GM23248 (cell line): ENCODE data around the gene CABP2.

Experiments used
- EZH2 ChIP-seq: fragments of 200-600 bp; sonication (generic); IDR thresholded peaks from 2 replicates; pipeline ENCODE4 v1.6.1; 2018; ENCODE audit warnings: antibody characterized with exemption, mild to moderate bottlenecking; ENCODE audit not compliant: insufficient read depth, poor library complexity, severe bottlenecking
- EZH2phosphoT487 ChIP-seq: fragments of 200-600 bp; sonication (generic); IDR thresholded peaks from 2 replicates; pipeline ENCODE4 v1.6.1; 2018; ENCODE audit warnings: antibody characterized with exemption, moderate library complexity, mild to moderate bottlenecking, low read depth; ENCODE audit not compliant: insufficient read depth

GRCh38 chr11:67542169-67542568 lies 18.9 kb upstream of the CABP2 start:
- TF ChIP-seq EZH2phosphoT487 = no peak
- no peak for TF ChIP-seq EZH2
